C4-2B (cell line): ENCODE results near the gene GRM2.

ENCODE experiments used
- H3K27ac ChIP-seq: fragments of 450-650 bp; 2 replicates; pipeline ENCODE4 v1.5.1; 2017
- CTCF ChIP-seq: fragments of 450-650 bp; conservative IDR thresholded peaks from 2 replicates; pipeline ENCODE4 v1.5.1; 2017; ENCODE audit warnings: mild to moderate bottlenecking
- ZFX ChIP-seq: fragments of 450-650 bp; IDR thresholded peaks from 2 replicates; pipeline ENCODE4 v1.6.1; 2017

GRM2 gene

GRCh38 chr3:51698209-51698608 lies 8.7 kb upstream of the GRM2 start:
- TF ChIP-seq ZFX (no peak), CTCF (no peak)
- H3K27ac ChIP-seq = no peak overlapping the region

DNA sequence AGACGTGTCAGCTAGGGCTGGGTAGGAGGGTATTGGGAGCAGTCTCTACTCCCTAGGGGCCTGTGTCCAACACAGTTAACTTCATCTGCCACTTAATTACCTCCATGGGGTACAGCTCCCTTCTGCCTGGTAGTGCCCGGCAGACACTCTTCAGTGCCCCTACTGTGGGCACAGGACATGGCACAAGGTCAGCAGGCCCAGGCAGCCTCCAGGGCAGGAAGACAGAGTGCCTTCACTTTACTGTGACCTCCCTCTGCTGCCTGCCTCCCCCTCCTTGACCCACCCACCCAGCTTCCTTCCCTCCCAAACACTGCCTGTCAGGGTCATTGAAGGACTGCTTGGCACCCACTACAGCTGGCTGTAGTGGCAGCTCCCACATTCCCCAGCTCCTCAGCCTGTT lies 6.5 kb upstream of the GRM2 start:
- H3K27ac ChIP-seq = no peak overlapping the region
- no peak for TF ChIP-seq ZFX
- no peak for TF ChIP-seq CTCF

DNA sequence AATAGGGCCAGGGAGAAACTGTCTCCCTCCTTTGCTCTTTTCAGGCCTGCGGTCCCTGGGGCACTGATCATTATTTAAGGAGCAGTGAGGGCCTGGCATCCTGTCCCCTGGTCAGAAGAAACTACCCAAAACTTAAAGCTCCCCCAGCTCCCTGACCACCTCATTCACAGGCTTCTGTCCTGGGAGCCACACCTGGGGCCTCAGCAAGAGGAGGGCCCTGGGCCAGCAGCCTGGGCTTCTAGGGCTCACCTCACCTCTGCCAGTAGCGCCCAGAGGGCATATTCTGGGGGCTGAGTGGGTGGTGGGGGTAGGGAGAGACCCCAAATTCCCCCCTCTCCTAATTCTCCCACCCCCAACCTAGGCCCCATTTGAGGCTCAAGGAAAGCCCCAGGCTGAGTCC lies 4.7 kb upstream of the GRM2 start:
- no peak for TF ChIP-seq CTCF
- no peak for TF ChIP-seq ZFX
- H3K27ac ChIP-seq = no peak overlapping the region

GRCh38 chr3:51703068-51703760 lies 3.7 kb upstream of the GRM2 start:
- TF ChIP-seq CTCF (no peak), ZFX (no peak)
- no peak overlapping the region for H3K27ac ChIP-seq

DNA sequence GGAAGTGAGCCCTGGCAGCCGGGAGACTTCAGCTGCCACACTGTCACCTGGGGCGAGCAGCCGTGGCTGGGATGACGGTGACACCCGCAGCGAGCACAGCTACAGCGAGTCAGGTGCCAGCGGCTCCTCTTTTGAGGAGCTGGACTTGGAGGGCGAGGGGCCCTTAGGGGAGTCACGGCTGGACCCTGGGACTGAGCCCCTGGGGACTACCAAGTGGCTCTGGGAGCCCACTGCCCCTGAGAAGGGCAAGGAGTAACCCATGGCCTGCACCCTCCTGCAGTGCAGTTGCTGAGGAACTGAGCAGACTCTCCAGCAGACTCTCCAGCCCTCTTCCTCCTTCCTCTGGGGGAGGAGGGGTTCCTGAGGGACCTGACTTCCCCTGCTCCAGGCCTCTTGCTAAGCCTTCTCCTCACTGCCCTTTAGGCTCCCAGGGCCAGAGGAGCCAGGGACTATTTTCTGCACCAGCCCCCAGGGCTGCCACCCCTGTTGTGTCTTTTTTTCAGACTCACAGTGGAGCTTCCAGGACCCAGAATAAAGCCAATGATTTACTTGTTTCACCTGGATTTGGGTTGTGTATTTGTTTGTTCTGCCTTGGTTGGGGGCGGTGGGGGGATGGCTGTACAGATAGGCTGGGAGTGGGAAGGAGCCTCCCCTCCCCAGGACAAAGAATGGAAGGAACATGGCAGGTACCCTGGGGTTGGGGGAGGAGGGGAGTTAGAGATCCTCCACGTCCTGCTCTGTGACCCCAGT lies 2.9 kb upstream of the GRM2 start:
- TF ChIP-seq CTCF = no peak
- no peak for TF ChIP-seq ZFX
- H3K27ac ChIP-seq = no peak overlapping the region

DNA sequence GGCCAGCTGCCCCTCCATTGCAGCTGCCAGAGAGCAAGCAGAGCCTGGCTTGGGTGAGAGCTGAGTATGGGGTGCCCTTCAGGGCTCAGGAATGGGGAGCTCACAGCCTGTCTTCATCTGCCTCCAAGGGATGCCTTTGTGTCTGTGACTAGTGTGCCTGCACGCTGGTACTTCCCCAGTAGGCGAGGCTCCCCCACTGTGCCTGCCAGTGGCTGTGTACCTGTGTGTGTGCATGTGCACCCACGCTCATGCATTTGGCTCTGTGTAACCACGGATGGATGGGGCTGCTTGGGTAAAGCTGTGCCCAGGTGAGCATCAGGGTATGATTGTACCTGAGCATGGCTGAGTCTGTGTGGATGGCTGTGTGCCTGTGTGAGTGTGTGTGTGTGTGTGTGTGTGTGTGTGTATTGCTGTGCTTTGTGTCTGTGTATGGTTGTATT lies 2.3 kb upstream of the GRM2 start:
- no peak for TF ChIP-seq ZFX
- no peak for TF ChIP-seq CTCF
- H3K27ac ChIP-seq = no peak overlapping the region

DNA sequence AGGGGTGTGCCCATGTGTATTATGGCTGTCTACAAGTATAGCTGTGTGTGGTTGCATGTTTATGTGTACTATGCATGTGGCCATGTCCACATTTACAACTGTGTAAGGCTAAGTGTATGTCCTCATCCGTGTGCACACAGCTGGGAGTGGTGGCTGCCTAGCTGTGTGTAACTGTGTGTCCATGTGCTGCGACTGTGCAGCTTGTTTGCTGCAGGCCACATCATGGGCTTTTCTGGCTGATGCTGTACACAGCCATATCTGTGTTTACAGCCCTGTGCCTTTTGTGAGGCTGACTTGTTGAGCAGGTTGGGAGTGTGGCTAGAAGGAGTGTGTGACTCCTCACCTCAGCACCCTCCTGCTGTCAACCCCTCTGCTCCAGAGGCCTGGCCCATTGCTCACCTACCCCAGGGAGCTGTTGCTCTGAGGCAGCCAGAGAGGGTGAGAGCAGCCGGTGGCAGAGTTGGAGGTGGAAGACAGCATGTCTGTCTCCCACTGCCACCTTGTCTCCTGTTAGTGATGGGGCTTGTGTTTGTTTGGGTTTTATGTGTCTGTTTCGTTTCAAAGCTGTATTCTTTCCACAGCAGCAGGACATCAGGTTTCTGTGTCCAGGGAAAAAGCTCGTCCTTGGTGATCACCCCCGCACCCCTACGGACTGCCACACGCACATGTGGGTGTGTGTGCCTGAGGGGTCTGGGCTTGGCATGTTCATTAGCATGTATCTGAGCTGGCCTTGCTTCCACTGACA lies 1.4 kb upstream of the GRM2 start:
- TF ChIP-seq ZFX (no peak), CTCF (no peak)
- H3K27ac ChIP-seq = no peak overlapping the region
